Measurements from ENCODE around the gene PIAS4.

PIAS4 gene

DNA sequence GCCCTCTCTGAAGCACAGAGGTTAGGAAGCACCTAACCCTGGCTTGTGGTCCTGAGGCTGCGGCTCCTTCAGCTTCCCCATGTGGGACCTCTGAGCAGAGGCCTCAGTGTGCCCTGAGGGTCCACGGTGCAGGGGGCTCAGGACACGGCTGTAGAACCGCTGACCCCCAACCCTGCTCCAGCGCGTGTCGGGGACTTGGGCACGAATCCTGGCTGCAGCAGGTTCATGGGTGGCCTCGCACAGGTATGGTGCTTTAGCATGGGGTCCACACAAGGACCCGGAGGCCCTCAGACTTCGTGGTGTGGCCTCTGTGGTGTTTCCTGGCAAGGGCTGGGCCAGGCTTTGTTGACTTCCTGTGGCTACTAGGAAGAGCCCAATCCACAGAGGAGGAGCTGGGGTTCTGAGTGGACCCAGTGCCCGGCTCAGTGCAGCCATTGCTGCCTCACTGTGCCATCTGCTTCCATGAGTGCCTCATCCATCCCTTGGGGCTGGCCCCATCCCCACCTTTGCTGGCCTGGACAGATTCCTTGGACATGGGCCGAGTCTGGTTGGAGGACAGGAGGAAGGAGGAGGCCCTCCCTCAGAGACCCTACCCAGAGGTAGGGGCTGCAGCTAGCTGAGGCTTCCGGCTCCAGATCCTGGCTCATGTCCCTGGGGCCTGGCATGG, 34.7 kb downstream of the PIAS4 start:
- DNase-seq (ENCODE audit: low read depth, low spot score) = no peak

- DNase-seq (ENCODE audit: low read depth, low spot score) = no peak
Measured at GRCh38 chr19:4042731-4043082, 35.2 kb downstream of the PIAS4 start.

DNA sequence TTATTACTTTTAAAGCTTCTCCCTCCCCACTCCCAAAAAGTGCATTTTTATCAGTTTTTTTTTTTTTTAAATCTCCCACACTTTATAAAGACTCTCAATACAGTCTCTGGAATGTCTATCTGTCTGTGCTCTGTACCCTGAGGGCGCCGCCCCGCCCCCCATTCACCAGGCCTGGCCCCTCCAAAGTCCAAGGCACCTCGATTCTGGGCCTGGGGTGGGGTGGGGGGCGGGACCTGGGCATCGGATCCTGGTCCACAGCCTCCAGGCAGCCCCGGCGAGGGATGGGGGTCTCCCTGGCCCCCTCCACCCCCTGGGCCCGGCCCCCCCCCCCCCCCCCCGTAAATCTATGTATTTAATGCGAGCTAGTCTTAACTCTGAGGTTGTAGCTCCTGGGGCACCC, 35.9 kb downstream of the PIAS4 start:
- no peak for DNase-seq (ENCODE audit: low read depth, low spot score)

DNA sequence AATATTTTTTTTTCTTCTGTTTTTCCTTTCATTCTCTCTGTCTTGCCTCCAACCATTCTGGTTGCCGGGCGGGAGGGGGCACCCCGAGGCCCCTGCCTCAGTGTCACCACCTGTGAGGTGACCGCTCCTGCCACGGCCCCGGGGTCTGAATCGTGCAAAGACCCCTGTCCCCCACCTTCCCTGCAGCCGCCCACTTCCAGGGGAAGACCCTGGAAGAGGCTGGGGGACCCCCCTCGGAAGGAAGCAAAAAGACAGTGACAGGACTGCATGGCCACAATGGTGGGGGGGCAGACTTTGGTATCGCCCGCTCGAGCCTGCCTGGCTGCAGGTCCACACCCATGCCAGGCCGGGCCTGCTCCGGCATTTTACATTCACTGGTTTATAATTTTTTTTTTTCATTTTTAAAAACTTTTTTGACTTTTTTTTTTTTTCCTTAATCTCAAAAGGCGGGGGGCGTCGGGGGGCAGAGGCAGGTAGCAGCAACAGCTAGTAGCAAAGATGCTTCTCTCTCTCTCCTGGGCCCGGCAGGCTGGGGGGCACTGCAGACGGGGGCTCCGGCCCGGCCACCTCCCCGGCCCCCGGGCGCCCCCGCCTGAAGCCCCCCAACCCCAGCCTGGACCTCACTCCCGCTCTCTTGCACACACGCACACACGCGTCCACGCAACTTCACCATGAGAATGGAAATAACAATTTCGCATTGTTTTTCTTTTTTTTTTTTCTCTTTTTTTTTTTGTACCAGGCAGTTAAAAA, 36.6 kb downstream of the PIAS4 start:
- DNase-seq (ENCODE audit: low read depth, low spot score) = no peak

GRCh38 chr19:4044990-4045465, 37.5 kb downstream of the PIAS4 start:
- no peak for DNase-seq (ENCODE audit: low read depth, low spot score)

DNA sequence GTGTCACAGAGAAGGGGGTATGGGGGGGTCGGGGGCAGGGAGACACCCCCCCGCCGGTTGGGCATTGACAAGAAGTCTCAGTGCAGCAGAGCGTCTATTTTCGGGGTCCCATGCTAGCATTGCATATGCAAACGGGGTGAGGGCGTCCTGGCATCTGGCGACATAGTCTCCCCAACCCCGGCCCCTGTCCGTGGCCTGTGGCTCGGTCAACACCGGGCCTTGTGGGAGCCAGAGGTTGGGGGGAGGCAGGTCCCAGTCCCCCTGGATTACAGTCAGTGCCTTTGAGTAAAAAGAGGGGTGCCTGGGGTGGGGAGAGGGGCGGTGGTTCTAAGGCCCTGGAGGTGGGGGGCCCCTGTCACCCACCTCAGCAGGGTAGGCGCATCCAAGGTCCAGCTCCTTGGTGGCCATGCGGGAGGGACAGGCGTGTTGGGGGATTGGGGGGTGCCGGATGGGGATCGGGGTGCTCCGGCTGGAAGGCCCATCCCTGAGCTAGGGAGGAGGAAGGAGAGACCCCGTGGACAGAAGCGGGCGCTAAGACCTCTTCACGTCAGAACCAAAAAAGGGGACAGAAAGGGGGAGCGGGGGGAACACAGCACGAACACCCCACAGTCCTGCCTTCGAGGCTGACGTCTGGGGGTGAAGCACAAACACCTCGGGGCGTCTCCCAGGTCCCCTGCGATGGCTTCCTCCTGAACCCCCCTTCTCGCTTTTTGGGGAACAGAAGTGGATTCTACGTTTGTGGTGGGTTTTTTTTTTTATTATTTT, 38.2 kb downstream of the PIAS4 start:
- no peak for DNase-seq (ENCODE audit: low read depth, low spot score)

DNA sequence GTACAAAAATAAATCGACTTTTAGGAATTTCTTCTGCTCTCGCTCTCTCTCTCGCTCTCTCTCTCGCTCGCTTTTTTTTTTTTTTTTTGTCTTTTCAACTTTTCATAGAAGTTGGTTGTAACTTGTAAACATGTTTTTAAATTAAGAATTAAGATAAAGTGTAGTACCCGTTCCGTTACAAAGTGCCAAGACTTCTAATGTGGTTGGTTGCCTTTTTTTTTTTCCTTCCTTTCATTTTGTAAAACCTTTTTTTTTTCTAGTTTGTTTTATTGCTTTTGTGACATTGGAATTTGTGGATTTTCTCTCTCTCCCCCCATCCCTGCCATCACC, 38.8 kb downstream of the PIAS4 start:
- DNase-seq (ENCODE audit: low read depth, low spot score) = no peak

- DNase-seq (ENCODE audit: low read depth, low spot score) = no peak
Measured at GRCh38 chr19:4046946-4047683, 39.6 kb downstream of the PIAS4 start.

DNA sequence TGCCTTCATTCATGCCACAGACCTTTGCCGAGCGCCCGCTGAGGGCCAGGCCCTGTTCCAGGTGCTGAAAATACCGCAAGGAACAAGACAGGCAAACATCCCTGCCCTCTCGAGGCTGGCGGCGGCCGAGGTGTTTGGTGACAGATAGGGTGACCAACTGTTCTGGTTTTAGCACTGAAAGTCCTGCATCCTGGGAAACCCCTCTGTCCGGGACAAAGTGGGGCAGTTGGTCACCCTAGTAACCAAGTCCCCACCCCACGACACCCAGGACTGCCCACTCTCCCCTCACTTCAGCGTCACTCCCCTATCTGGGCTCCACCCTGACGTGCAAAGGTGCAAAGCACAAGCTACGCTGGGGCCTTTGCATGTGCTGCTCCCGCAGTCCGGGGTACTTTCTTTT, 41.9 kb downstream of the PIAS4 start:
- DNase-seq (ENCODE audit: low read depth, low spot score) = no peak

DNA sequence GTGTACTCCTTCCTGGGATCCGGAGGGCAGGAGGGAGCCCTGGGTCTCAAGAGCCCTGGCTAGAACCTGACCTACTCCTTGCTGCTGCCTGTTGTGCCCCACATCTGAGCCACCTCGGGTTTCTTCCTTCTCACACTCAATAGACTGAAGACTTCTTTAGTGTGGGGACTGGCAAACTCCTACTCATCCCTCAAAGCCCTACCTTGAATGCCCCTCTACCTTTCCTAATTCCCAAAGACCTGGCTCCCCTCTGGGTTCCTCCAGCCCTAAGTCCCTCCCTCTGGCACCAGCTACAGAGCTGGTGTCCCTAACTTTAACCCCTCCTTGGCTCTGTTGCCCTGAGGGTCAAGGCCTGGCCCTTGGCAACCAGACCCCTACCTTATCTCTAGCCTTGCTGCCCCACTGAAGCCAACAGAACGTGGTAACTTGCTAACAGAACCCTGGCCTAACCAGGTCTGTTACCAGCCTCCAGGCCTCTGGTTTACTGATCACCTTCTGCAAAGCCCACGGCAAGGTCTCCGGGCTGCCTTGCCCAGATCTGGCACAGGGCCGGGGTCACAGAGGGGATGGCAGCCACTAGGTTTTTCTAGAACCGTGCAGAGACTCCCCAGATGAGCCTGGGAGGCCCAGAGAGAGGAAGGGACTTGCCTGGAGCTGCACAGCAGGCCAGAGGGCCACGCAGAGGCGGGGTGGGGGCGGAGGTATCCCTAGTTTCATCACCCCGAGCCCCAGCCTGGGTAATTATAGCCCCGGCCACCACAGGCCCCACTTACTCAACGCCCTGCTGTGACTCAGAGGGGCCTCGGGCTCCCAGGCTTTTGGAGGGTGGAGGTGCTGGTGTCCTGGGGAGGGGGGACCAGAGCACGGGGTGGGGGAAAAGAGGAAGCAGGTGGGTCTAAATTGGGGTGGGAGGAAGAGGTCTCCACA, 43.9 kb downstream of the PIAS4 start:
- DNase-seq (ENCODE audit: low read depth, low spot score) = peak; percentile 50

- DNase-seq (ENCODE audit: low read depth, low spot score) = peak; percentile 70
Measured at GRCh38 chr19:4052114-4052992, 44.8 kb downstream of the PIAS4 start.

DNA sequence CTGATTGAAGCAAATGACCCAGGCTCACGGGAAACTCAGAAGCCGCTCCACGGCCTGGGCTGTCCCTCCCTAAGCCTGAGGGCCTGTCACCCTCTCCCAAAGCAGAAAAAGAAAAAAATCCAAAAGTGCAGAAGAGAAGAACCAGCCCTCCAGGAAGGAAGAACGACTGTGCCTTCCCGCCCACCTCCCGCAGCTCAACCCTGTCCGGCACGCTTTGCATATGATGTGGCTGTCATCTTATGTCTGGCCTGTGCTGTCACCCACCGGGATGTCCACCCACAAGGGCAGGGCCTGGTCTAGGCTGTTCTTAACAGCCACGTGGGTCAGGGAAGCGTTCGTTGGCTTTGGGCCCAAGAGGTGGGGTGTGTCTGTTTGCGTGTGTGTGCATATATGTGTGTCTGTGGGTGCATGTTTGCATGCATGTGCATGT, 45.5 kb downstream of the PIAS4 start:
- DNase-seq (ENCODE audit: low read depth, low spot score) = no peak

DNA sequence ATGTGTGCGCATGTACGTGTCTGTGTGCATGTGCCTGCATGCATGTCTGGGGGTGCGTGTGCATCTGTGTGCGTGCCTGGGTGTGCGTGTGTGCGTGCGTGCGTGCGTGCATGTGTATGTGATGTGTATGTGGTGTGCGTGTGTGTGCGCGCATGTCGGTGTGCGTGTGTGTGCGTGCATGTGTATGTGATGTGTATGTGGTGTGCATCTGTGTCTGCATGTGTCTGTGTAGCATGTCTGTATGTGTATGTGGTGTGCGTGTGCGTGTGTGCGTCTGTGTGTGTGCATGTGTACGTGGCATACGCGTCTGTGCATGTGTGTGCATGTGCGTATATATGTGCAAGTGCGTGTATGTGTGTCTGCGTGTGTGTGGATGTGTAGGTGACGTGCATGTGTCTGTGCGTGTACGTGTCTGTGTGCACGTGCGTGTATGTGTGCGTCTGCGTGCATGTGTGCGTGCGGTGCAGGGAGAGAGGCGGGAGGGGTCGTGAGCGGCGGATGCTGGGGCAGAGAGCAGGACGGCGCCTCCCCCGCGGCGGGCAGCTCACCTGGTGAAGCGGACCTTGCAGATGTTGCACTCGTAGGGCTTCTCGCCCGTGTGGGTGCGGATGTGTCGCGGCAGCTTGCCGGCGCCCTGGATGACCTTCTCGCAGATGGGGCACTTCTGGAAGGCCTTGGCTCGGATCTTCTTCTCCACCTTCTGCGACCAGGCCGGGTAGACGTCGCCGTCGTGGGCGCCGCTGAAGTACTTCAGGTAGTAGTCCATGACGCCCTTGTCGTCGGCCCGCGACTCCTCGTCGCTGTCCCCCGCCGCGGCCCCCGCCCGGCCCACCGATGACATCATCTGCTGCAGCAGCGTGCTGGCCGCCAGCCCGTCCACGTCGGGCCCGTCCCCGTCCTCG, 46.1 kb downstream of the PIAS4 start:
- no peak for DNase-seq (ENCODE audit: low read depth, low spot score)

- DNase-seq (ENCODE audit: low read depth, low spot score) = no peak
Measured at GRCh38 chr19:4054441-4055208, 47.1 kb downstream of the PIAS4 start.

GRCh38 chr19:4055209-4055552, 47.6 kb downstream of the PIAS4 start:
- no peak for DNase-seq (ENCODE audit: low read depth, low spot score)

- DNase-seq (ENCODE audit: low read depth, low spot score) = peak; percentile 91
Measured at GRCh38 chr19:4057931-4058692, 50.6 kb downstream of the PIAS4 start.

DNA sequence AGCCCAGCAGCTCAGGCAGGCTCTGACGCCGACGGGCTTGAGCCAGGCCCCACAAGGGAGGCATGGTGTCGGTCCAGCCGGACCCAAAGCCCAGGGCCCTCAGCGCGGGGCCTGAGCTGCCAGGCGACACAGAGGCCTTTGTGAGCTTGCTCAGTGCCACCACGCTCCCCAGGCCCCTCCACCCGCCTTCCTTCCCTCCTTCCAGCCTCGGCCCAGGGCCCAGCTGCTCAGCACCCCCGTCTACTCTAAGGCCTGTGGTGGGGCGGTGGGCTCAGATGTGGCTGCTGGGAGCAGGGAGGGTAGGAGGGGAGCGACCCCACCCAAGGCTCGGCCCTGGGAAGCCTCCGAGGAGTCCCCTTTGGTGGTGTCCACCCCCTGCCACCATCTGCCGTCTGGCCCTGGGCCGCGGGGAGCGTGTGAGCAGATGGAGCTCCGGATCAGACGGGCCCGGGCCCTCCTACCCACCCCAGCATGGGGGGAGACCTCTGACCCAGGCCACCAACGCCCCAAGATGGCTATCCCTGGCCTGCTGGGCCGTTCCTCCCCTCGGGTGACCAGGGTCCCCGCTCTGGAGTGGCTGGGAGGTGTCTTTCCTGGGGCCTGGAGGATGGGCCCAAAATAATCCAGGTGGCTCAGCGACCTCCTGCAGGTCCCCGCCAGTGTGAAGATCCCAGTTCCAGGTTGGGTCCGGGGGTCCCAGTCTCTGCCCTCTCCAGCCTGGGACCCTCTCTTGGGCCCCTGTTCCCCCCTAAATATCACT, 51.3 kb downstream of the PIAS4 start:
- DNase-seq (ENCODE audit: low read depth, low spot score) = no peak
